IMR-90 (cell line): ENCODE results near the gene RFPL3. TPM values are rescaled to one million over a fixed set of nuclear protein-coding genes. Genes with fewer than 3 reads are reported as not detected.

Experiments used
- ATAC-seq: fragments of 200-7000 bp; cut with Tn5 transposase; 2 replicates; pipeline ENCODE4 v1.9.1; 2020; ENCODE audit warnings: low read depth, mild to moderate bottlenecking, moderate library complexity
- BruUV-seq: library from RNA; stranded (reverse); fragments of 400-500 nt; replicated peaks from 2 replicates; lab custom pipeline; 2021; lab: Mats Ljungman, UMichigan
- CTCF ChIA-PET: fragments of 300-600 bp; formaldehyde crosslinking; extraction: SDS; loops from one replicate; lab custom pipeline; 2021; ENCODE audit warnings: antibody characterized with exemption; lab: Yijun Ruan, JAX
- POLR2A ChIA-PET: fragments of 300-600 bp; sonication (Branson Sonifier 250); formaldehyde crosslinking; loops from one replicate; lab custom pipeline; 2022; ENCODE audit warnings: antibody characterized with exemption; ENCODE audit not compliant: unreplicated experiment; lab: Charles Lee
- DNase-seq: peaks from one replicate; pipeline ENCODE4 v3.0.0; 2013
- H2AFZ ChIP-seq: replicated peaks from 2 replicates; pipeline ENCODE3; 2013; ENCODE audit warnings: low read length, mild to moderate bottlenecking; ENCODE audit not compliant: poor library complexity
- H2AK5ac ChIP-seq: 2 replicates; pipeline ENCODE4 v1.6.1; 2013; ENCODE audit warnings: low read depth, low read length, inconsistent platforms
- H2AK9ac ChIP-seq: replicated peaks from 2 replicates; pipeline ENCODE3; 2013; ENCODE audit warnings: mild to moderate bottlenecking, low read depth, low read length, moderate library complexity; ENCODE audit not compliant: poor library complexity
- H2BK120ac ChIP-seq: 2 replicates; pipeline ENCODE4 v1.6.1; 2013; ENCODE audit warnings: low read depth, low read length, inconsistent platforms
- H2BK15ac ChIP-seq: 3 replicates; pipeline ENCODE4 v1.6.1; 2013; ENCODE audit warnings: low read depth, low read length, inconsistent platforms
- H2BK20ac ChIP-seq: 2 replicates; pipeline ENCODE4 v1.6.1; 2013; ENCODE audit warnings: low read depth, mild to moderate bottlenecking, inconsistent platforms, low read length, moderate library complexity
- H2BK5ac ChIP-seq: 2 replicates; pipeline ENCODE4 v1.6.1; 2013; ENCODE audit warnings: mild to moderate bottlenecking, low read depth, low read length, inconsistent platforms; ENCODE audit not compliant: poor library complexity, severe bottlenecking
- H3K14ac ChIP-seq: replicated peaks from 2 replicates; pipeline ENCODE4 v1.6.1; 2013; ENCODE audit warnings: low read depth, low read length, inconsistent platforms
- H3K18ac ChIP-seq: 2 replicates; pipeline ENCODE4 v1.6.1; 2013; ENCODE audit warnings: low read depth, low read length, control low read depth
- H3K23ac ChIP-seq: 2 replicates; pipeline ENCODE4 v1.6.1; 2013; ENCODE audit warnings: low read depth, low read length, inconsistent platforms
- H3K27ac ChIP-seq: 2 replicates; pipeline ENCODE4 v1.5.1; 2013; ENCODE audit warnings: mild to moderate bottlenecking, control low read depth, low read length; ENCODE audit not compliant: insufficient read depth
- H3K27me3 ChIP-seq: 2 replicates; pipeline ENCODE4 v1.6.1; 2013; ENCODE audit warnings: low read length; ENCODE audit not compliant: control insufficient read depth, insufficient read depth
- H3K36me3 ChIP-seq: 2 replicates; pipeline ENCODE4 v1.6.1; 2013; ENCODE audit warnings: low read length, mixed read lengths; ENCODE audit not compliant: control insufficient read depth, insufficient read depth
- H3K4ac ChIP-seq: 2 replicates; pipeline ENCODE4 v1.6.1; 2013; ENCODE audit warnings: low read depth, low read length, inconsistent platforms
- H3K4me1 ChIP-seq: 2 replicates; pipeline ENCODE4 v1.6.1; 2013; ENCODE audit warnings: low read length, mixed read lengths; ENCODE audit not compliant: control insufficient read depth, insufficient read depth
- H3K4me2 ChIP-seq: 2 replicates; pipeline ENCODE4 v1.6.1; 2013; ENCODE audit warnings: low read depth, mild to moderate bottlenecking, control low read depth, low read length, moderate library complexity
- H3K4me3 ChIP-seq: 2 replicates; pipeline ENCODE4 v1.5.1; 2013; ENCODE audit warnings: low read depth, mild to moderate bottlenecking, control low read depth, low read length, moderate library complexity; ENCODE audit not compliant: insufficient read depth
- H3K56ac ChIP-seq: 2 replicates; pipeline ENCODE4 v1.6.1; 2013; ENCODE audit warnings: low read length, inconsistent platforms; ENCODE audit not compliant: insufficient read depth; ENCODE audit errors: extremely low read depth
- H3K79me1 ChIP-seq, 2 experiments: 2 replicates each; pipeline ENCODE4 v1.6.1; 2013; ENCODE audit warnings: low read length in 2 of 2, inconsistent platforms in 1 of 2, low read depth in 1 of 2
- H3K9ac ChIP-seq: 2 replicates; pipeline ENCODE4 v1.6.1; 2013; ENCODE audit warnings: low read depth, low read length, control low read depth
- H3K9me1 ChIP-seq: 2 replicates; pipeline ENCODE4 v1.6.1; 2013; ENCODE audit warnings: low read length, inconsistent platforms; ENCODE audit not compliant: insufficient read depth
- H3K9me3 ChIP-seq: 2 replicates; pipeline ENCODE4 v1.6.1; 2013; ENCODE audit warnings: low read length; ENCODE audit not compliant: control insufficient read depth, insufficient read depth
- H4K20me1 ChIP-seq: 2 replicates; pipeline ENCODE4 v1.6.1; 2013; ENCODE audit warnings: low read length, inconsistent platforms; ENCODE audit not compliant: insufficient read depth
- H4K5ac ChIP-seq: 2 replicates; pipeline ENCODE4 v1.6.1; 2013; ENCODE audit warnings: mild to moderate bottlenecking, low read depth, low read length, control low read depth
- H4K8ac ChIP-seq, 2 experiments: 2 replicates each; pipeline ENCODE4 v1.6.1; 2013; ENCODE audit warnings: low read depth in 2 of 2, low read length in 2 of 2, control low read depth in 1 of 2, inconsistent platforms in 1 of 2
- H4K91ac ChIP-seq: 2 replicates; pipeline ENCODE4 v1.6.1; 2013; ENCODE audit warnings: low read depth, low read length, inconsistent platforms; ENCODE audit not compliant: insufficient read depth
- CEBPB ChIP-seq: IDR thresholded peaks from 2 replicates; pipeline ENCODE4 v1.6.1; 2012; ENCODE audit warnings: low read depth, low read length, improper control_type of control experiment
- FOS ChIP-seq: fragments of 150-350 bp; IDR thresholded peaks from 2 replicates; pipeline ENCODE4 v1.6.1; 2016; ENCODE audit warnings: low read depth, low read length
- MAFK ChIP-seq: IDR thresholded peaks from 2 replicates; pipeline ENCODE4 v1.6.1; 2012; ENCODE audit warnings: low read depth, low read length, improper control_type of control experiment
- MAZ ChIP-seq: IDR thresholded peaks from 2 replicates; pipeline ENCODE4 v1.6.1; 2012; ENCODE audit warnings: low read depth, mild to moderate bottlenecking, low read length, improper control_type of control experiment, moderate library complexity, borderline replicate concordance
- RAD21 ChIP-seq: IDR thresholded peaks from 2 replicates; pipeline ENCODE4 v1.6.1; 2012; ENCODE audit warnings: low read length, improper control_type of control experiment
- WGBS, 2 experiments: methylation state at CpG; one replicate each; pipeline versions ENCODE4 v1.1.5 to v1.1.7; 2013; ENCODE audit warnings: missing lambda C conversion rate in 2 of 2; ENCODE audit not compliant: insufficient read length in 1 of 2; ENCODE audit errors: extremely low coverage in 2 of 2; 5-methylcytosine and 5-hydroxymethylcytosine counted together
- dilution Hi-C: fragments of 300-500 bp; cut with HindIII; formaldehyde crosslinking; loops from one replicate; pipeline ENCODE4 v1.14.3; 2018; ENCODE audit warnings: low sequenced_read_pairs; ENCODE audit not compliant: unreplicated experiment
- in situ Hi-C: fragments of 300-500 bp; cut with MboI; formaldehyde crosslinking; loops from 3 replicates; pipeline ENCODE4 v1.14.3; 2019; ENCODE audit warnings: low sequenced_read_pairs, inconsistent platforms, mixed read lengths
- intact Hi-C: fragments of 100-400 bp; cut with micrococcal nuclease; formaldehyde crosslinking; loops from 2 replicates; pipeline ENCODE4 v1.10.0; 2022
- polyA plus RNA-seq, 3 experiments: library from polyadenylated mRNA; depleted of rRNA; stranded (reverse); fragments of >200 nt; gene quantifications; 2 replicates each; pipeline ENCODE4 v1.2.3, GENCODE V29; 2012; ENCODE audit warnings: low replicate concordance in 1 of 3
- total RNA-seq: library from RNA; depleted of rRNA; stranded (reverse); fragments of >200 nt; gene quantifications from 2 replicates; pipeline ENCODE4 v1.2.3, GENCODE V29; 2012
- TF ChIP-seq, protein P1 (sequence below): conservative IDR thresholded peaks from 2 replicates; pipeline ENCODE4 v1.5.1; 2012; ENCODE audit warnings: mild to moderate bottlenecking, low read depth, low read length, improper control_type of control experiment
- TF ChIP-seq, protein P2 (sequence below): fragments of 150-350 bp; IDR thresholded peaks from 2 replicates; pipeline ENCODE4 v1.6.1; 2016; ENCODE audit warnings: low read depth, mild to moderate bottlenecking, low read length, moderate library complexity, borderline replicate concordance

The RFPL3 gene
- total and polyA plus RNA-seq, 2 of the 4 experiments (the other 2 are of a cell fraction) = not detected

DNA sequence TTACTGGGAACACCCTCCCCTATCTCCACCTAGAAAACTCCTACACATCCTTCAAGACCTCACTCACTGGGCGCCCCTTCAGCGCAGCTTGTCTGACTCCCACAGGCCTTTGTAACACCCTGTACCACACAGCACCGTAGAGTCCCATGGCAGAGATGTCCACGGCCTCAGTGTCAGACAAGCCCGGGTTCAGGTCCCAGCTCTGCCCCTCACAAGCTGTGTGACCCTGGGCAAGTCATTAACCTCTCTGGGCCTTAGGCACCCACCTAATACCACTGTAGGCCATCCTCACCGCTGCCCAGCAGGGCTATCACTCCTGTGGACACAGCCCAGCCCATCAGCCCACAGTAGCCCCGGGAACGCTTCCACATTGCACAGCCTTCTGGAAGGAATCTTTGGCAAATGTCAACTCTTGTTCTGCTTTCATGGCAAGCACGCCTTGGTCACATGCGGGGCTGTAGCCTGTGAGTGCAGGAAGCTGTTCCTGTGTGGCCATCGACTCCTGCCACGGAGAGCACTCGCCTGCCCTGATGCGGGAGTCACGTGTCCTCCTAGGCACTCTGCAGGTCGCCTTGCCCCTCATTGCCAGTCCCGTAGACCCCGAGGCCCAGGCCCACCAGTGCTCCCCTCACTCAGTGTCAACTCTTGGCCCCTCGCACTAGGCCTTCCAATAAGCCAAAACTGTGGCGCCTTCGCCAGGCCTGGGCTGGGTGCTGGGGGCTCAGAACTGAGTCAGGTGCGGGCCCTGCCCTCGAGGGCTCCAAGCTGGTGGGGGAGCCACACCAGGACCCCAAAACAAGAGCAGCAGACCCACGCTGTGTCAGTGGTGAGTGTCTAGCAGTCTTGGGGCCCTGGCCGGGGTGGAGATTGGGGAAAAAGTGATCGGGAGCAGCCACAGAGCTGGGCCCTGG, 32.9 kb upstream of the RFPL3 start:
- Histone ChIP-seq H2BK5ac (no peak overlapping the region), H4K5ac (no peak overlapping the region), H3K79me1 (no peaks in the 10 kb centered on the region), H3K27ac (no peak overlapping the region), H3K9ac (no peak overlapping the region), H3K9me1 (no peaks in the 10 kb centered on the region), H2BK20ac (no peak overlapping the region), H2AFZ (no peak overlapping the region), H4K8ac (no peak overlapping the region), H3K18ac (no peak overlapping the region), H3K36me3 (no peaks in the 10 kb centered on the region), H3K4me1 (no peaks in the 10 kb centered on the region), H3K4me3 (no peak overlapping the region), H2BK120ac (no peak overlapping the region), H3K4me2 (no peak overlapping the region), H2BK15ac (no peak overlapping the region), H3K23ac (no peak overlapping the region), H4K20me1 (no peaks in the 10 kb centered on the region), H3K56ac (no peak overlapping the region), H3K27me3 (no peaks in the 10 kb centered on the region), H3K9me3 (no peaks in the 10 kb centered on the region), H3K14ac (no peak overlapping the region), H3K4ac (no peak overlapping the region), H2AK9ac (no peak overlapping the region), H2AK5ac (no peak overlapping the region), H4K91ac (no peak overlapping the region)
- ChIA-PET POLR2A (no interaction called here), CTCF (interaction anchor here (0.6 kb wide), 1 partner anchor 568 kb away, joined by 3 read pairs; no protein-coding TSS in a partner anchor)
- 64% methylated on average over 17 of the region's 26 CpGs; no CpG with 5 or more reads in 1 of the 2 experiments for WGBS, 2 experiments
- TF ChIP-seq FOS = no peak
- no peak for TF ChIP-seq MAFK
- TF ChIP-seq MAZ = no peak
- no peak for TF ChIP-seq CEBPB
- TF ChIP-seq, protein P1, sequence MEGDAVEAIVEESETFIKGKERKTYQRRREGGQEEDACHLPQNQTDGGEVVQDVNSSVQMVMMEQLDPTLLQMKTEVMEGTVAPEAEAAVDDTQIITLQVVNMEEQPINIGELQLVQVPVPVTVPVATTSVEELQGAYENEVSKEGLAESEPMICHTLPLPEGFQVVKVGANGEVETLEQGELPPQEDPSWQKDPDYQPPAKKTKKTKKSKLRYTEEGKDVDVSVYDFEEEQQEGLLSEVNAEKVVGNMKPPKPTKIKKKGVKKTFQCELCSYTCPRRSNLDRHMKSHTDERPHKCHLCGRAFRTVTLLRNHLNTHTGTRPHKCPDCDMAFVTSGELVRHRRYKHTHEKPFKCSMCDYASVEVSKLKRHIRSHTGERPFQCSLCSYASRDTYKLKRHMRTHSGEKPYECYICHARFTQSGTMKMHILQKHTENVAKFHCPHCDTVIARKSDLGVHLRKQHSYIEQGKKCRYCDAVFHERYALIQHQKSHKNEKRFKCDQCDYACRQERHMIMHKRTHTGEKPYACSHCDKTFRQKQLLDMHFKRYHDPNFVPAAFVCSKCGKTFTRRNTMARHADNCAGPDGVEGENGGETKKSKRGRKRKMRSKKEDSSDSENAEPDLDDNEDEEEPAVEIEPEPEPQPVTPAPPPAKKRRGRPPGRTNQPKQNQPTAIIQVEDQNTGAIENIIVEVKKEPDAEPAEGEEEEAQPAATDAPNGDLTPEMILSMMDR = no peak
- TF ChIP-seq RAD21 = no peak
- TF ChIP-seq, protein P2, sequence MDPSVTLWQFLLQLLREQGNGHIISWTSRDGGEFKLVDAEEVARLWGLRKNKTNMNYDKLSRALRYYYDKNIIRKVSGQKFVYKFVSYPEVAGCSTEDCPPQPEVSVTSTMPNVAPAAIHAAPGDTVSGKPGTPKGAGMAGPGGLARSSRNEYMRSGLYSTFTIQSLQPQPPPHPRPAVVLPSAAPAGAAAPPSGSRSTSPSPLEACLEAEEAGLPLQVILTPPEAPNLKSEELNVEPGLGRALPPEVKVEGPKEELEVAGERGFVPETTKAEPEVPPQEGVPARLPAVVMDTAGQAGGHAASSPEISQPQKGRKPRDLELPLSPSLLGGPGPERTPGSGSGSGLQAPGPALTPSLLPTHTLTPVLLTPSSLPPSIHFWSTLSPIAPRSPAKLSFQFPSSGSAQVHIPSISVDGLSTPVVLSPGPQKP = no peak
- DNase-seq (no peak), ATAC-seq (no peak)
- BruUV-seq = no TSS peak
- in situ Hi-C loops (no loop called here), dilution Hi-C loops (no loop called here), intact Hi-C loops (no loop called here)
